Middle frontal gyrus (tissue), 1 donor: Measurements from ENCODE around the gene API5.

Experiments used
- DNase-seq: peaks from one replicate; pipeline ENCODE4 v3.0.0-alpha.2; 2015; ENCODE audit warnings: low spot score; ENCODE audit errors: extremely low spot score

The API5 gene

GRCh38 chr11:43359422-43359818, 47.6 kb downstream of the API5 start:
- no peak for DNase-seq

DNA sequence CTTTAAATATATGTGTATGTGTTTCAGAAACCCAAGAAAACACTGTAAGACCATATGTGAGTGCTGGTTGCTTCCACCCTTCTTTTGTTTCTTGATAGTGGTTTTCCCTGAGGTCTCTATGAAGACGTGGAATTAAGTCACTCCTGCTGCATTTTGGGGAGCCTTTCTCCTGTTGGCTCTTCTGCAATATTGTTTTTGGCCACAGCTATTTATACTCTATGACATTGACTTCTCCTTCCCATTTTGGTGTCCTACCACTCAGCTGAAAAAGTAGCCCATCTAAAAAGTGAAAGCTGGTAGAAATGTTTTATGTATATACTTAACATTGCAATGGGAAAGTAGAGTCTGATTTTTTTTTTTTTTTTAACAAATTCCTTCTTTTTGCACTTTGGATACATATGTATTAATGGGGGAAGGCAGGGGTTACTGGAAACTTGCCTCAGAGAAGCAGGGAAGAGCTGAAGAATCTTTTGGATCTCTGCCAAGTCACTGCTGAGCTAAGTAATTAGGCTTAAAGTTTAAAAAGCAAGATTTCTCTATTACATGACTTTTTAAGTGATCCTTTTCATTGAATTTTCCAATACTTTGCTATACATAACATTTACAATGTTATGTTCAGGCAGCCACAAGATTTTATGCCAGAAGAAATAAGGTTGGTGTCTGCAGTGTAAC, 48.7 kb downstream of the API5 start:
- DNase-seq = no peak

- no peak for DNase-seq
These were observed 54.9 kb downstream of the API5 start for GRCh38 chr11:43366677-43367076.

DNA sequence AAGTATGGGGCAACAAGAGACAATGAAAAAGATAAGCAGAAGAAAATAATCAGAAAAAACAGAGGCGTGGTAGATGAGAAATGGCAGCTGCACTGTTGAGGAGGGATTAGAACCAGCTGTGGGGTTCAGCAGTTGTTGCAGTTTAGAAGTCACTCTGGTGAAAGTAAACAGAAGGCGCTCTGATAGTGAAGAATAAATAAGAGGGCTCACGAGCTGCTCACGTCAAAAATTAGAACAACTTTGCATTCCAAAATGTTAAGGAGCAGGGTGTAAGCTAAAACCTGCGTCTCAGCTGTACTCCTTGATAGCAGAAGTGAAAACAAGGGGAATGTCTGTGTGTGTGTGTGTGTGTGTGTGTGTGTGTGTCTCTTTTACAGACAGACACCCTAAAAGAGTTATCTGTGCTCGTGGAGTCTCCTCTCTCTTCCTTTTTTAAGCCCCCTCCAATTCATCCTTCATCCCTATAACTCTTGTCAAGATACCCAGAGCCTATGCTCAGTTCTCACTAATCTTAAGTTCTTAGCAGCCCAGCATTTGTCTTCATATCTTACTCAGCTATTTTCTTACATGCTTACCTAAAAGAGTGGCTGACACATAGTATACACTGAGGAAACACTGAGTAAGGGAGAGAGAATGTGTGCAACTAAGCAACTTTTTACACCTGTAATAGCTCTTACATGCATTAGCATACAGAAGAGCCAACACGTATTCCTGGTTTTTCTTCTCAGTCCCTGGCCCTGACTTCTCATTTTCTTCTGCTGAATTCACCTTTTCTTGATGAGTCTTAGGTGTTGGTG, 55.8 kb downstream of the API5 start:
- no peak for DNase-seq

GRCh38 chr11:43376065-43376464, 64.3 kb downstream of the API5 start:
- no peak for DNase-seq

DNA sequence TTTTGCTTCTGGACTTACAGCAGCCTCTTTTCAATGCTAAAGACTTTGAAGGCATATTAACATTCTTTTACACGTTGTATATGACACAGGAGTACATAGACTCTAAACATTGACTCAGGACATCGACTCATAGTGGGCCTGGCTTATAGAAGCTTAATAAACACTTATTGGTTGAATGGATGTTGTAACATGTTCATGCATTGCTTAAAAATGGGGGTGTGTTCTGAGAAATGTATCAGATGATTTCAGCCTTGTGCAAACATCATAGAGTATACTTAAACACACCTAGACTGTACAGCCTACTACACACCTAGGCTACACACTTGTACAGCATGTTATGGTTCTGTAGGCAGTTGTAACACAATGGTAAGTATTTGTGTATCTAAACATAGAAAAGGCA, 64.8 kb downstream of the API5 start:
- DNase-seq = no peak

GRCh38 chr11:43377389-43377788, 65.6 kb downstream of the API5 start:
- DNase-seq = no peak

GRCh38 chr11:43378897-43379296, 67.1 kb downstream of the API5 start:
- no peak for DNase-seq

DNA sequence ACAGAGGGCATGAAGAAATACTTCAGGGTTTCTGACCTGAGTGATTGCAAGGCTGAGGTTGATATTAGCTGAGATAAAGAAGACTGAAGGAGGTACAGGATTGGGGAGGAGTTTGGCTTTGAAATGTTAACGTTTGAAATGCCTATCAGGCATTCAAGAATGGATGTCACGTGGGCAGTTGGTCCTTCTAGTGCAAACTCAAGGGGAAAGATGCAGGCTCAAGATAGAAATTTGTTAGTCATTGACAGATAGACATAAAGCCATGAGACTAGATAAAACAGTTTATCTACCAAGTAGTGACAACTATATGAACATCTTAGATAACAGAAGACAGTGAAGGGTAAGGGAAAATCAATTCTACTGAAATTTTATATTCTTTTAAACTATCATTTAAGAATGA, 70.0 kb downstream of the API5 start:
- DNase-seq = no peak

DNA sequence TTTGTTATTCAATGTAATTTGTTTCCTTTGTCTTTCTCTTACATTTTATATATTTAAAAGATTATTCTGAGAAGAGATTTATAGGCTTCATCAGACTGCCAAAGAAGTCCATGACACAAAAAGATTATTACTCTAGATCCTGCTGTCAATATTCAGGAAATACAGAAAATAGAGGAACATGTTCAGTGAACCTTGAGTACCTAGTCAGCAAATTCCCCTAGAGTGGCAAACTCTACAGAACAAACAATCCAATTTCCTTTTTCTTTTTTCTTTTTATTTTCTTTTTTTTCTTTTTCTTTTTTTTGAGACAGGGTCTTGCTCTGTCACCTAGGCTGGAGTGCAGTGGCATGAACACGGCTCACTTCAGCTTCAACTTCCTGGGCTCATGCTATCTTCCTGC, 70.8 kb downstream of the API5 start:
- DNase-seq = no peak

DNA sequence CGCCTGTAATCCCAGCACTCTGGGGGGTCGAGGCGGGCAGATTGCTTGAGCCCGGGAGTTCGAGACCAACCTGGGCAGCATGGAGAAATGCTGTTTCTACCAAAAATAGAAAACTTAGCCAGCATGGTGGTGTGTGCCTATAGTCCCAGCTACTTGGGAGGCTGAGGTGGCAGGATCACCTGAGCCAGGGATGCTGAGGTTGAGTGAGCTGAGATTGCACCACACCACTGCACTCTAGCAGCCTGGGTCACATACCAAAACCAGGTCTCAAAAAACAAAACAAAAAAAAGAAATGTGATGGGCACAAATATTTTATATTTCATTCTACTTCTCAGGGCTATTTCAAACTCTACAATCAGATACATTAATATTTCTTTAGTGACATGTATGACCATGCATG, 72.6 kb downstream of the API5 start:
- no peak for DNase-seq

DNA sequence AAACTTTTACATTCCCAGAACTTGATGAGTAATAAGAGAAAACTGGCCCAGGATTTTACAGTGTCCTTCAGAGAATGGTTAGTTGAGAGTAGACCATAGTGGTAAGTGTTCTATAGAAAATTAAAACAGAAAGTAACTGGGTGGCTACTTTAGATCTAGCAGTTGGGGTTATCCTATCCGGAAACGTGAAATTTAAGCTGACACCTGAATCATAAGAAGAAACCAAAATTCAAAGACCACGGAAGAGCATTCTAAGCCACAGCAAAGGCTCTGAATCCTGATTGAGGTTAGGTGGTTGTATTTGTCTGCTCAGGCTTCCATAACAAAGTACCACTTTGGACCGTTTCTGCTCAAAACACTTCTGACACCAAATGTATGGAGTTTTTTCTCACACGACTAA, 80.9 kb downstream of the API5 start:
- DNase-seq = no peak

GRCh38 chr11:43393765-43394355, 82.1 kb downstream of the API5 start:
- no peak for DNase-seq
